Tibial nerve (tissue), 4 donors: Measurements from ENCODE around the gene SLN. TPM values are rescaled to one million over a fixed set of nuclear protein-coding genes. Genes with fewer than 3 reads are reported as not detected.

Experiments
- DNase-seq, 2 donors: peaks; one replicate each; pipeline ENCODE4 v3.0.0-alpha.2; 2019; ENCODE audit warnings: low spot score in 2 of 2
- H3K27ac ChIP-seq, 4 donors: fragments of 200-600 bp; sonication (generic) in 3 of 4; one replicate each; pipeline ENCODE4 v1.5.1; 2017 to 2019; ENCODE audit warnings: mild to moderate bottlenecking in 1 of 4
- H3K27me3 ChIP-seq, 2 donors: fragments of 200-600 bp; sonication (generic) in 1 of 2; one replicate each; pipeline versions ENCODE4 v1.5.1 to v1.6.0; 2017 to 2019
- H3K36me3 ChIP-seq, 3 donors: fragments of 200-600 bp; sonication (generic); one replicate each; pipeline ENCODE4 v1.5.1; 2018 to 2019
- H3K4me1 ChIP-seq, 4 donors: fragments of 200-600 bp; sonication (generic) in 3 of 4; one replicate each; pipeline ENCODE4 v1.5.1; 2017 to 2019
- H3K4me3 ChIP-seq, 4 donors: fragments of 200-600 bp; sonication (generic) in 3 of 4; one replicate each; pipeline ENCODE4 v1.5.1; 2017 to 2019; ENCODE audit warnings: mild to moderate bottlenecking in 1 of 4, moderate library complexity in 1 of 4
- H3K9me3 ChIP-seq, 4 donors: fragments of 200-600 bp; sonication (generic) in 3 of 4; one replicate each; pipeline ENCODE4 v1.5.1; 2017 to 2019
- CTCF ChIP-seq, 5 experiments: fragments of 200-600 bp in 3 of 5; fragments of 450-650 bp in 2 of 5; sonication (generic) in 3 of 5; IDR thresholded peaks; one replicate each; pipeline ENCODE4 v1.5.1; 2016 to 2019; ENCODE audit warnings: antibody characterized with exemption in 5 of 5, mild to moderate bottlenecking in 3 of 5, moderate library complexity in 2 of 5
- EP300 ChIP-seq, 2 donors: sonication (generic); formaldehyde crosslinking; IDR thresholded peaks; one replicate each; pipeline ENCODE4 v1.6.1; 2017; ENCODE audit warnings: antibody characterized with exemption in 2 of 2, mild to moderate bottlenecking in 1 of 2
- POLR2A ChIP-seq, 2 donors: fragments of 450-650 bp; IDR thresholded peaks; one replicate each; pipeline ENCODE4 v1.6.1; 2017; ENCODE audit warnings: antibody characterized with exemption in 2 of 2, mild to moderate bottlenecking in 2 of 2, moderate library complexity in 2 of 2
- WGBS, 2 donors: methylation state at CpG; one replicate each; pipeline ENCODE4 v1.1.5; 2018; 5-methylcytosine and 5-hydroxymethylcytosine counted together
- total RNA-seq, 4 donors: library from RNA; depleted of rRNA; stranded (reverse); fragments of >200 nt; gene quantifications; one replicate each; pipeline ENCODE4 v1.1.0, GENCODE V29; 2016

The SLN gene
- total RNA-seq, 4 donors from 2014 or later, result 1.5 to 7.5 TPM; not detected in 2

- H3K27me3 ChIP-seq, result peaks cover 0 to 4% of the 10 kb centered on the region in 2 donors
- TF ChIP-seq CTCF (IDR thresholded peaks at IDR 0.05) (no peak), POLR2A (IDR thresholded peaks at IDR 0.05) (no peak)
- 84 to 86% methylated on average over 3 of the region's 3 CpGs for WGBS, 2 donors
- H3K4me1 ChIP-seq, result peaks cover 0 to 6% (median 0%) of the 10 kb centered on the region in 4 donors
- H3K4me3 ChIP-seq, result no peak overlapping the region
- H3K36me3 ChIP-seq, result no peaks in the 10 kb centered on the region
- no peak overlapping the region for H3K27ac ChIP-seq
- no peak for DNase-seq
- H3K9me3 ChIP-seq, result no peaks in the 10 kb centered on the region
Measured at GRCh38 chr11:107708792-107709191, 3.1 kb downstream of the SLN start.

GRCh38 chr11:107707807-107708206 is 4.0 kb downstream of the SLN start:
- Histone ChIP-seq H3K36me3 (no peaks in the 10 kb centered on the region), H3K27me3 (peaks cover 0 to 4% of the 10 kb centered on the region in 2 donors), H3K4me3 (no peak overlapping the region), H3K27ac (no peak overlapping the region), H3K9me3 (no peaks in the 10 kb centered on the region), H3K4me1 (peaks cover 0 to 3% (median 0%) of the 10 kb centered on the region in 4 donors)
- no peak for DNase-seq
- WGBS, 2 donors, result 55 to 60% methylated on average over 4 of the region's 4 CpGs
- no peak for TF ChIP-seq POLR2A (IDR thresholded peaks at IDR 0.05)
- no peak for TF ChIP-seq CTCF (IDR thresholded peaks at IDR 0.05)
- TF ChIP-seq EP300 (IDR thresholded peaks at IDR 0.05), result no peak

- TF ChIP-seq EP300 (IDR thresholded peaks at IDR 0.05), result no peak
- no peak for TF ChIP-seq POLR2A (IDR thresholded peaks at IDR 0.05)
- TF ChIP-seq CTCF (IDR thresholded peaks at IDR 0.05), result no peak
- DNase-seq, result no peak
- Histone ChIP-seq H3K4me3 (no peak overlapping the region), H3K9me3 (no peaks in the 10 kb centered on the region), H3K27me3 (peaks cover 0 to 4% of the 10 kb centered on the region in 2 donors), H3K27ac (no peak overlapping the region), H3K36me3 (no peaks in the 10 kb centered on the region), H3K4me1 (no peaks in the 10 kb centered on the region)
- WGBS, 2 donors, result 82 to 83% methylated on average over 3 of the region's 3 CpGs
Measured at GRCh38 chr11:107707215-107707671, 4.6 kb downstream of the SLN start.

GRCh38 chr11:107706531-107706930 is 5.3 kb downstream of the SLN start:
- WGBS, 2 donors, result 18 to 30% methylated on average over 2 of the region's 2 CpGs
- no peaks in the 10 kb centered on the region for H3K9me3 ChIP-seq
- TF ChIP-seq CTCF (IDR thresholded peaks at IDR 0.05), result no peak
- no peak for TF ChIP-seq EP300 (IDR thresholded peaks at IDR 0.05)
- TF ChIP-seq POLR2A (IDR thresholded peaks at IDR 0.05), result no peak

GRCh38 chr11:107705027-107705426 is 6.8 kb downstream of the SLN start:
- H3K27ac ChIP-seq, result no peak overlapping the region
- H3K27me3 ChIP-seq, result peaks cover 0 to under 1% of the 10 kb centered on the region in 2 donors
- no peak for DNase-seq
- no peaks in the 10 kb centered on the region for H3K36me3 ChIP-seq
- TF ChIP-seq POLR2A (IDR thresholded peaks at IDR 0.05), result no peak
- TF ChIP-seq EP300 (IDR thresholded peaks at IDR 0.05), result no peak
- TF ChIP-seq CTCF (IDR thresholded peaks at IDR 0.05), result no peak
- H3K9me3 ChIP-seq, result no peaks in the 10 kb centered on the region
- H3K4me1 ChIP-seq, result no peaks in the 10 kb centered on the region
- 68 to 74% methylated on average over 2 of the region's 2 CpGs for WGBS, 2 donors
- H3K4me3 ChIP-seq, result no peak overlapping the region

More at GRCh38 chr11:107706531-107706930, 5.3 kb downstream of the SLN start:
- no peaks in the 10 kb centered on the region for H3K36me3 ChIP-seq
- no peak overlapping the region for H3K4me3 ChIP-seq
- peaks cover 0 to 4% of the 10 kb centered on the region in 2 donors for H3K27me3 ChIP-seq
- H3K27ac ChIP-seq, result no peak overlapping the region
- H3K4me1 ChIP-seq, result no peaks in the 10 kb centered on the region
- no peak for DNase-seq
